ENCODE data around the gene NOS1.

The NOS1 gene

DNA sequence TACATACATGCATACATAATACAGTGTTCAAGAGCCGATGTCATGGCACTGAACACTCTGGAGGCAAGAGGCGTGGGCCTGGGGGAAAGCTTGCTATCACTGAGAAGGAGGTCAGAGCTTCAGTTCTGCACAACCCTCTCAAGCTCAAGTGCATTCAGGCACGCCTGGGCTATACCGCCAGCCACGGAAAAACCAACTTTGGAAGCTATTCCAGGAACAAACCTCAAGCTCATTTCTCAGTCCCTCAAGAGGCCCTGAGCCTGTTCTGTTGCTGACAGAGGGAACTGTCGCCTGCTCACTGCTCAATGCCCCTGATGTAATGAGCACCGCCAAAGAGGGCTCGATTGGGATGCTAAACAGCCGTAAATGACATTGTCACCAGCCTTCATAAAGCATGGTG is 9.2 kb downstream of the NOS1 start:
- TF ChIP-seq GATA3 (IDR thresholded peaks at IDR 0.05; ENCODE audit: low read depth, low read length), result no peak

DNA sequence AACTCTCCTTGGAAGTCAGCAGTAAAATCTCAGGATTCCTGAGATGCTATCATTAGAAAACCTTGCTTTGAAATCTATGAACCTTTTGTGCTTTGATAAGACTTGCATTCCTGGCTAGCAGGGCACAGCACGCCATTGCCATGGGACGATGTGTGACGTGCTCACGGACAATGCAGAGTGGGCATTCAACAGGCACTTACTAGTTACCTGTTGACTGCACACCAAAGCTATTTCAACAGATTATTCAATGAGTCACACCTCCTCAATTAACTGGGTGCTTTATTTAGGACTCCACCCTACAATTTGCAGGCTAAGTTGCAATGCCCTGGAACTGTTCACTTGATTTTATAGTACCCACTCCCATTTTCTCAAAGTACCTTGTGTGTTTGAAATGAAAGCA is 11.3 kb downstream of the NOS1 start:
- TF ChIP-seq GATA3 (IDR thresholded peaks at IDR 0.05; ENCODE audit: low read depth, low read length) (no peak), GATA2 (IDR thresholded peaks at IDR 0.05; ENCODE audit: low read depth, low read length) (no peak)

GRCh38 chr12:117347588-117347987 is 13.8 kb downstream of the NOS1 start:
- no peak for TF ChIP-seq GATA2 (IDR thresholded peaks at IDR 0.05; ENCODE audit: low read depth, low read length)
- no peak for TF ChIP-seq GATA3 (IDR thresholded peaks at IDR 0.05; ENCODE audit: low read depth, low read length)

- TF ChIP-seq GATA2 (IDR thresholded peaks at IDR 0.05; ENCODE audit: low read depth, low read length) (no peak), GATA3 (IDR thresholded peaks at IDR 0.05; ENCODE audit: low read depth, low read length) (no peak)
Measured at GRCh38 chr12:117344716-117345115, 16.7 kb downstream of the NOS1 start.

DNA sequence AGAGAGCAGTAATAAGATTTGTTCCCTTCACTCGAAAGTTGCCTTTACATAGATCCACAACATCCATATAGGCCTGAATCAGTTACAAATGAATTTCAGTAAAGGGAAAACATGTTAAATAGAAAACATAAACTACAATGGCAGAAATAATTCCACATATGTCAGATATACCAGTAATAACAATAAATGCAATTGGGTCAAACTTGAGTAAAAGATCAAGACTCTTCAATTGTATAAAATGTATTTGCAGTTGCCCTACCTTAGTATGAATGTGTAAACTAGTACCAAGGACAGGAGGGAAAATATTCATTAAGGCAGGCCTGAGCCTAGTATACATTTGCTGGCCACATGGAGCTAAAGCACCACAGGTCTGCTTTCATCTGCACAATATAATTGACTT is 17.6 kb downstream of the NOS1 start:
- TF ChIP-seq GATA3 (IDR thresholded peaks at IDR 0.05; ENCODE audit: low read depth, low read length), result no peak
- TF ChIP-seq GATA2 (IDR thresholded peaks at IDR 0.05; ENCODE audit: low read depth, low read length), result no peak

DNA sequence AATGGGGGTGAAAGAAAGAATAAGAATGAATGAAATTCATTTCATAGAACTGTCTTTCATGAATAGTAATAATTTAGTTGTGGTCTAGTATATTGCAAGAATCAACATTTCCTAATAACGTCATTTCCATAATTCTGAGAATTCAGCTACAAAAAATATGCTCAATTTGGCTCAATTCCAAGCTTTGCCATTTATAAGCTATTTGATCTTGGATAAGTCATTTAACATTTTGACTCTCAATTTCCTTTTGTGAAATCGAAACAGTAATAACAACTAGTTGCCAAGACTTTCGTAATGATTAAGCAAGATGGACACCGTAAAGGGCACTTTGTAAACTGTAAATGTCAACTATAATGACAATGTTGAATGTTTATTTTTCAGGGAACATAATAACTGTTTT is 18.1 kb downstream of the NOS1 start:
- TF ChIP-seq GATA2 (IDR thresholded peaks at IDR 0.05; ENCODE audit: low read depth, low read length) (no peak), GATA3 (IDR thresholded peaks at IDR 0.05; ENCODE audit: low read depth, low read length) (no peak)

- TF ChIP-seq GATA2 (IDR thresholded peaks at IDR 0.05; ENCODE audit: low read depth, low read length) (no peak), GATA3 (IDR thresholded peaks at IDR 0.05; ENCODE audit: low read depth, low read length) (no peak)
Measured at GRCh38 chr12:117342682-117343081, 18.7 kb downstream of the NOS1 start.

DNA sequence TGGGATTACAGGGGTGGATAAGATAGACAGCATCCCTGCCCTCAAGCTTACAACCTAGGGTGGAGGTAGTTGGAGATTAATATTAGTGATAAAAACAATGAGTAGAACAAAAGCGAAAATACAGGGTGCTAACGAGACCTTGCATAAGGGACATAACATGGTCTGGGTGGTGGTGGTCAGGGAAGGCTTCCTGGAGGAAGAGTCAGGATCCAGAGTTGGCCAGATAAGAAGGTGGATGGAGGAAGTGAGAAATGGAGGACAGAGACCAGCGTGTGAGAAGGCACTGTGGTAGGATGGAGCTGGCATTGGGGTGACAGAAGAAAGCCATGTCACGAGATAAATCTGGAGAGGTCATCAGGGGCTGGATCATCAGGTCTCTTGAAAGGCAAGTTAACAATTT is 19.2 kb downstream of the NOS1 start:
- no peak for TF ChIP-seq GATA2 (IDR thresholded peaks at IDR 0.05; ENCODE audit: low read depth, low read length)
- no peak for TF ChIP-seq GATA3 (IDR thresholded peaks at IDR 0.05; ENCODE audit: low read depth, low read length)

GRCh38 chr12:117339104-117339503 is 22.3 kb downstream of the NOS1 start:
- TF ChIP-seq GATA3 (IDR thresholded peaks at IDR 0.05; ENCODE audit: low read depth, low read length), result no peak
- TF ChIP-seq GATA2 (IDR thresholded peaks at IDR 0.05; ENCODE audit: low read depth, low read length), result no peak

DNA sequence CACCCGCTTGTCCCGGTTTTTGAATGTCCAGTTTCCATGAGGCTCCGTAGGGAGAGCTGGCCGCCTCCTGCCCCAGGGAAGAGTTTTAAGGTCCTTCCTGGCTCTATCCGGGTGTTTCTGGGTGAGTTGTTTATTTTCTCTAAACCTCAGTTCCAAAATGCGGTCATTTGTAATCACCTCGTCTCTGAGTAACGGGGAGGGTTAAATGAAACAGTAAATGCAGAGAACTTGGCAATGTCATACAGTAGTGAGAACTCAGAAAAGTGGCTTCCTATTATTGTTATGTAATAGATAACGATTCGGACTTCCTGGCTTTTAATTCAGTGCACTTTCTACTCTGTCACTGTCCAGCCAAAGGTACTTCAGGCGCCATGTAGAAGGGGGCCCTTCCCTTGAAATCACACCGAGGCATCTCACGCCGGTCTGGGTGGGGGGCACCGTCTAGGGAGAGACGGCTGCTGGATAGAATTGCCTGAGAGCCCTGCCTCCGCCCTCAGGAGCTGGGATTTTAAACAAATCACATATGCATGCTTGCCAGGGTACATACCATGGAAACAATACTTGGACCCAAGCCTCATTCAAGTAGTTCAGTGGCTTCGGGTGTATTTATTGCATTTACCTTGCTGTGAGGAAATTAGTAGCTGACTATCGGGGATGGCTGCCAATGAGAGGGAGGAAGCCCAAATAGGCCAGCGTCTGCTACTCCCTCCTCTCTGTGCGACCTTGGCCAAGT is 26.4 kb downstream of the NOS1 start:
- no peak for TF ChIP-seq GATA2 (IDR thresholded peaks at IDR 0.05; ENCODE audit: low read depth, low read length)
- no peak for TF ChIP-seq GATA3 (IDR thresholded peaks at IDR 0.05; ENCODE audit: low read depth, low read length)

DNA sequence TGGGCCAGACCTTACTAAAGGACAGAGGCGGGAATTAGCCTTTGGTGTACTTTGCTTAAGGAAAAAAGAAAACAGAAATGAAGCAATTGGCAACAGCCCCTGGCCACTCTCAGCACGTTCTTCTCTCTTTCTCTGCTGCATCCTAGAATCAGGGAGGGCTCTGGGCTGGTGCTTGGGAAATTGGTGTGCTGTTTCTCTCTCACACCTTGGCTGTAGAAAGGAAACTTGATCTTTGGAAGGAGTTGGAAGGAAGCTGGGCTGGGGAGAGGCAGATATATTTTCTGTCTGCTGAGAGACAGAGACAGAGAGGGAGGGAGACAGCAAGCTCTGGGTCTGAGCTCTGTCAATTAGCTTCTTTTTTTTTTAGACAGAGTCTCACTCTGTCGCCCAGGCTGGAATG is 27.4 kb downstream of the NOS1 start:
- TF ChIP-seq GATA2 (IDR thresholded peaks at IDR 0.05; ENCODE audit: low read depth, low read length) (no peak), GATA3 (IDR thresholded peaks at IDR 0.05; ENCODE audit: low read depth, low read length) (no peak)

GRCh38 chr12:117333331-117333881 is 28.0 kb downstream of the NOS1 start:
- TF ChIP-seq GATA2 (IDR thresholded peaks at IDR 0.05; ENCODE audit: low read depth, low read length), result no peak
- TF ChIP-seq GATA3 (IDR thresholded peaks at IDR 0.05; ENCODE audit: low read depth, low read length), result no peak

DNA sequence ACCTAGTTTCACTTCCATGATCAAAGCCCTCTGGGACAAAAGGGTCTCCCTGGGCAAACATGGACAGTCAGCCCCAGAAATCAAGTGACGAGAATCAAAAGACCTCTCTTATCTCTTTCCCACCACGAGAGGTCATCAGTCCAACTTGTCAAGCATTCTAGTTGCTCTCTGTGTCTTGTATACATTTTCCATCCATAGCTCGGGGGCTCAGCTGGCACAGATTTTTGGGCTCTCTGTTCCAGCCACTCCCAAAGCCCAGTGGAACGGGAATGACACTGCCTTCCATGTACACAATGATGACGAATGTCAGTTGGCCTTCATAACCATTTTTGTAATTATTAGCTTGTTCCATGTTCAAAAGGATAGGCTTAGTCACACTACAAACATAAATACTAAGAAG is 29.7 kb downstream of the NOS1 start:
- TF ChIP-seq GATA2 (IDR thresholded peaks at IDR 0.05; ENCODE audit: low read depth, low read length), result no peak

DNA sequence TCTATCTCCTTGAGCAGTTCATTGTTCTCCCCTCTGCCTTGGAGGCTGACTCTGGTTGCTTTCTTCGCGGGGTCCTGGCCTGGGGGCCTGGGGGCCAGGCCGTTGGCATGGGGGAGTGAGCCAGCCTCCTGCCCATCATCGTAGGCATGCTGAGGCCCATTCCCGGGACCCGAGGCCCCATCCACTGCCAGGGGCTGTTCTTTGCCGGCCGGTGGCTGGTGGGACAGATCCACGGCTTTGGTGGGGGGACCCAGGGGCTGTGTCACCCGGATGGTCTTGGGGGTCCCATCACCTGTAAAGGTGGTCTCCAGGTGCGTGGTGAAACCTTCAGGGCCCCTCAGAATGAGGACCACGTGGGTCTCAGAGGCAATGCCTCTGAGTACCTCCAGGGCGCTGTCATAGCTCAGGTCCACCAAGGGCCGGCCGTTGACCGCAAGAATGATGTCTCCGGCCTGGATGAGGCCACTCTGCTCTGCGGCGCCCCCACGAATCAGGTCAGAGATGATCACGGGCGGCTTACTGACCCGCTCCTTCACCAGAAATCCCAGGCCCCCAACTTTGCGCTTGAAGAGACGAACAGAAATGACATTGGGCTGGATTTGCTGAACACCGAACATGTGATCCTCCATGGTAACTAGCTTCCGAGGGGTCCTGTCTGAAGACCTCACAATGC is 30.8 kb downstream of the NOS1 start:
- no peak for TF ChIP-seq GATA2 (IDR thresholded peaks at IDR 0.05; ENCODE audit: low read depth, low read length)
- no peak for TF ChIP-seq GATA3 (IDR thresholded peaks at IDR 0.05; ENCODE audit: low read depth, low read length)

DNA sequence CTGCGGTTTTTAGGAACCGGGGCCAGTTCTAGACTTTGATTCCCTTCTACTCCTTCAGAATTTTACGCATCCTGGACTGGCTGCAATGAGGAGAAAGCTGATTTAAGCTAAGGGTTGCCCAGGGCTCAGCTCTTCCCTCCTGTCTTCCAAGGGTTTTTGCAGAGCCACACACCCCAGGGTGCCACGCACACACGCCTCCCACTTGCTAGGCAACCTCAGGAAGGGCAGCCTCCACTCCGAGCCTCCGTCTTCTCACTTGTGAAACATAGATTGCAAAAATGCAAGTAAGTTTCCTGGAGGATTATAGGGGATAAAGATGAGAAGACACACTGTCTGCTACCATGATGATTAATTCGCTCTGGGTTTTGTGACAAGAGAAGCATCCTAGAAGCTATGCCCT is 31.7 kb downstream of the NOS1 start:
- no peak for TF ChIP-seq GATA2 (IDR thresholded peaks at IDR 0.05; ENCODE audit: low read depth, low read length)
- no peak for TF ChIP-seq GATA3 (IDR thresholded peaks at IDR 0.05; ENCODE audit: low read depth, low read length)

Measured in SH-SY5Y (cell line).